Activated CD4-positive, CD25-positive, alpha-beta regulatory T cell treated with anti-CD3 and anti-CD28 coated beads, Interleukin-2, amount 50 U/mL, for 16 hours (primary cell): ENCODE measurements around the gene METTL3.
"Not testable (repeated sequence)": the region's sequence is repeated elsewhere in the genome, so short reads cannot be mapped to it uniquely, and the experiment has no call there.

Experiments
- DNase-seq: peaks from one replicate; pipeline ENCODE4 v3.0.0-alpha.2; 2020; ENCODE audit warnings: low read depth, low spot score

METTL3 gene

DNA sequence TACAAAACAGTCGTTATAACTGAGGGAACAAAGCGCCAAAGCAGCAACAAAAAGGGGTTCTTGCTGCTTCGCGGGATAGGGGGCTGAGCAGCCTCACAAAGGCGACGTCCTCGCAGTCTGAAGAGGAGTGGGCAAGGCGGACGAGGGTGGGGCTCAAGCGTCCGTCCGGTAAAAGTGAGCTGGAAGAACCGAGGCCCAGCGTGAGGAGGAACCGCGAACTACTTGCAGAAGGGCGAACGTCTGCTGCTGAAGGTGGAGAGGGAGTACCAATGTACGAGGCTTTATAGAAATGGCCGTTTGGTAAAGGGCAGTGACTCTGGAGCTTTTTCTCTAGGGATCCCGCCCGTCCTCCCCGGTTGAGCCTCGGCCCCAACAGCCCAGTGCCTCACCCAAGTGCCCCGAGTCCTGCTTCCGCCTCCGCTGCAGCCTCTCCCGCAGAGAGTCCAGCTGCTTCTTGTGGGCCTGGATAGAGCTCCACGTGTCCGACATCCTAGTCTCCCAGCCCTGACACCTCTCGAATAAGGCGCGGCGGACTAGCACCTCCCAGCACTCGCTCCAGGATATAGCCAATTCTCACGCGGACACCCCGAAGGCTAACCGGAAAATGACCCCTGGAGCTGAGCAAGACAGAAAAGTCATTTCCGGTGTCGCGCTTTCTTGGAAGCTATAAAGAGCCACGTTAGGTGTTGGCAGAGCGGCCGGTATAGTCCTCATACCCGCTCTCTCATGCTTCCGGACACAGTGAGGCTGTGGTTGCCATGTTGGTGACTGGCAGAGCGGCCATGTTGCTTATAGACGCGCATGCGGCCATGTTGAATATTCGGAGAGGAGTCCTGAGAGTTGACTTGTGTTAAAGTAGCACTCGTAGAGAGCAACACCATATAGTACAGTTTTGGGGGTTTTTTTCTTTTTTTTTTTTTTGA, at the start of gene METTL3:
METTL3 (minus strand) TSS at position 606 of the 923 bp plus-strand sequence; CDS start at position 489, 117 bp downstream.
- peak; percentile 92 for DNase-seq

DNA sequence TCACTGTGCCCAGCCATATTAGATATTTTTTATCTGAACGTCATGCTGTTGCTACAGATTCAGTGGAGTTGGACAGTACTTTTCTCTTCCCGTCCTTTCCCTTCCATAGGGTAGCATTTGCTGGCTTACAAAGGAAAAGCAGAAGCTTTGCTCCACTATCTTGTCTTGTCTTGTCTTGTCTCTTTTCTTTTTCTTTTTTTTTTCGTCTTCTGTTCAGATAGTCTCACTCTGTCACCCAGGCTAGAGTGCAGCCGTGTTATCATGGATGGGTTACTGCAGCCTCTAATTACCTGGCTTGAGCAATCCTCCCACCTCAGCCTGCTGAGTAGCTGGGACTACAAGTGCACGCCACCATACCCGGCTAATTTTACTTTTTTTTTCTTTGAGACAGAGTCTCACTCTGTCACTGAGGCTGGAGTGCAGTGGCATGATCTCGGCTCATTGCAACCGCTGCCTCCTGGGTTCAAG, 47.6 kb upstream of the METTL3 start:
- DNase-seq: no peak

DNA sequence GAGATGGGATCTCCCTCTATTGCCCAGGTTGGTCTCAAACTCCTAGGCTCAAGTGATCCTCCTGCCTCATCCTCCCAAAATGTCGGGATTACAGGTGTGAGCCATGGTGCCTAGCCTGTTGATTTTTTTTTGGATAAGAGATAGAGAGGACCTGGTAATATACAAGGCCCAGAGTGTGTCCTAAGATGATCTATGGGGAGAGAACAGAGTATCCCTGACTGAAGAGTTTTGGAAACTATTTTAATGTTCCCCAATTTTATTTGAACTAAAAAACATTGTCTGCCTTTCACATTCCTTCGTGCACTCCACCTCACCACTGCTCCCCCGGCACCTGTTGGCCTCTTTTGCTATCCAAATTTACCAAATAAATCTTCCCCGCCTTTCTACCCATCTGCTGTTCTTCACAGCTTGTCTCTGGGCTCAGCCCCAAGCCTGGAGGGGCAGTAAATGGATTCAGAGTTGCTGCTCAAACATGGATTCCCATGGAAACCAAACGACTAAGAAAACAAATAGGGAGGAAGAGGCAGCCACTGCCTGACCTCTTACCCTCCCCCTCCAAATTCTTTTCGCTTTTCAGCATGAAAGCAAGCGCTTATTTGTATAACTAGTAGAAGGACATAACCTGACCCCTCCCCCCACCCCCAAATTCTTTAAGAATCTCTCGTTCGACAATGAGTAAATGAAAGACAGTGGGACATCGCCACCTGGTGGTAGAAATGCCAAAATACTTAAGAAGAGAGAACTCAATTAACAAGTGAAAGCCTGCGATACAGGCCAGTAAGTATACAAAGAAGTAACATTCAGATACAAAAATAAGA, 46.2 kb upstream of the METTL3 start:
- peak; percentile 72 for DNase-seq

DNA sequence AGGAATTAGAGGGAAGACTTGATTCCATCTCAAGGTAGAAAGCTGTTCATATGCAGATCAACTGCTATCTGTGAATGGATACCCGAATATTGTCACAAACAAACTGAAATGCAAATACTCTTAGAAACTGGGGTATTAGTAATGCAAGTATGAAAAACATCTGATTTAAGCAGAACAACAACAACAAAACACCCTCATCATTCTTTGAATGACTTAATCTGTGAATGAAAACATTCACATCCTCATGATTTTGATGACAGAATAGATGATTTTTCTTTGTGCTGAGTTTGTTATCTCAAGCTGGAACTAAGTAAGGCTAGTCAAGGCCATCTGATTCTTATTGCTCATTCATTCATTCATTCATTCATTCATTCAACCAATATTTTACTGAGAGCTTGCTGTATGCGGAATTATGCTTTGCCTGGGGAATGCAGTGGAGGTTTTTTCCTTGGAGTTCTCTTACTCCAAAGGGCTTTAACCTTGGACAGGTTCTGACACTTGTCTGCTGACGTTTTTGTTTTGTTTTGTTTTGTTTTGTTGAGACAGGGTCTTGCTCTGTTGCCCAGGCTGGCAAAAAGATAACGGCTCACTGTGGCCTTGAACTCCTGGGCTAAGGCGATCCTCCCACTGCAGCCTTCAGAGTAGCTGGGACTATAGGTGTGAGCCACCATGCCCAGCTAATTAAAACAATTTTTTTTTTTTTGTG, 45.4 kb upstream of the METTL3 start:
- no peak for DNase-seq

DNA sequence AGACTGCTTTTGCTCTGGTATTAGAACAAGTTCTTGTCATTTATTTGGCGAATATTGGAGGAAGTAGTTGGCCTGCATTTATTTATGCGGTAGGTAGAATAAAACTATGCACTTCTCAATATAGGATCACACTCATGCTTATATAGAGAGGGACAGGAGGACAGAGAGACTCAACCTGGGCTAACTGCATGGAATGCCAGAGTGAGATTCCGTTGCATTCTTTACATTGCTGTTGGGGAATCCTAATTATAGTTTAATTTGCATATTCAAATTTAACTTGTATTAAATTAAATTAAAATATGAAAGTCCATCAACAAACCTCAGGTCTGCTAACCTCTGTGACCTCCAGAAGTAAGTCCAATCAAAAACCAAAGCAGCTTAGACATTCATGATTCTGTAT, 42.1 kb upstream of the METTL3 start:
- DNase-seq: no peak

DNA sequence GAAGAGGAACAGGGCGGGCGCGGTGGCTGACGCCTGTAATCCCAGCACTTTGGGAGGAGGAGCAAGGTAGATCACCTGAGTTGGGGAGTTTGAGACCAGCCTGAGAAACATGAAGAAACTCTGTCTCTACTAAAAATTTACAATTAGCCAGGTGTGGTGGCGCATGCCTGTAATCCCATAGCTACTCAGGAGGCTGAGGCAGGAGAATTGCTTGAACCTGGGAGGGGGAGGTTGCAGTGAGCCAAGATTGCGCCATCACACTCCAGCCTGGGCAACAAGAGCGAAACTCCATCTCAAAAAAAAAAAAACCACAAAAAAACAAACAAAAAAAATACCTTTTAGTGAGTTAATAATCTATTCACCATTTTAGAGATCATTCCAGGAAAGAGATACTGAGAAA, 33.4 kb upstream of the METTL3 start:
- not testable (repeated sequence) for DNase-seq

DNA sequence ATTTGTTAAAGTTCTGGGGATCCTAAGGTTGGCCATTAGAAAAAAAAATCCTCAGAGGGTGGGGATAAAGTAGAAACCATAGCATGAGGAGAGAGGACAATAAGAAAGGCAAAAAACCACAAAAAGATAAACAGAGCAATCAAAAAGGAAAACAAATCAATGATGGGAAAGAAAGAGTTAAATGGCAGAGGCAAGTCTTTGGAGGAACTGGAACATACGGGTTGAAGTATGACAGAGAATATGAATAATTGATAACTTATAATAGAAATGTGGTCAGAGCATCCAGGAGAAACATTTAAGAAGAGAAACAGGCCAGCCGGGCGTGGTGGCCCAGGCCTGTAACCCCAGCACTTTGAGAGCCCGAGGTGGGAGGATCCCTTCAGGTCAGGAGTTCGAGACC, 32.8 kb upstream of the METTL3 start:
- DNase-seq: no peak

DNA sequence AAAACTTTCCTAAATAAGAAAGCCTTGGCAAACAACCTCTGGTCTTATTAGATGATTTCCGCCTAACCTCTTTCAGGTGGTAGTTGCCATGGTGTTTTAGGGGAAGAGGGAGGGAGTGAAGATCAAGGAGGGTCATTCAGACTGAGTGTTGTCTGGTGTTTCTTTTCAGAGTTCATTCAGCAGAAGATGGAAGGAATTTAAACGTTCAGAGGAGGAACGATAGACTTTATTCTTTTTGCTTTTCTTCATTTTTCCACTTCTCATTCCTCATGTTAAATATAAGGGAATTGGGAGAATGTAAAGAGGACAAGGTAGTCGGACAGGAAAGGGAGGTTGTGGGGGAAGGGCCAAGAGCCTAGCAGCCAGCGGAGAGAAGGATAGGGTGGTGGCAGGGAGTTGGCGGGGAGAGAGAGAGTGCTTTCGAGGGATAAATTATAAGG, 32.4 kb upstream of the METTL3 start:
- DNase-seq: no peak

DNA sequence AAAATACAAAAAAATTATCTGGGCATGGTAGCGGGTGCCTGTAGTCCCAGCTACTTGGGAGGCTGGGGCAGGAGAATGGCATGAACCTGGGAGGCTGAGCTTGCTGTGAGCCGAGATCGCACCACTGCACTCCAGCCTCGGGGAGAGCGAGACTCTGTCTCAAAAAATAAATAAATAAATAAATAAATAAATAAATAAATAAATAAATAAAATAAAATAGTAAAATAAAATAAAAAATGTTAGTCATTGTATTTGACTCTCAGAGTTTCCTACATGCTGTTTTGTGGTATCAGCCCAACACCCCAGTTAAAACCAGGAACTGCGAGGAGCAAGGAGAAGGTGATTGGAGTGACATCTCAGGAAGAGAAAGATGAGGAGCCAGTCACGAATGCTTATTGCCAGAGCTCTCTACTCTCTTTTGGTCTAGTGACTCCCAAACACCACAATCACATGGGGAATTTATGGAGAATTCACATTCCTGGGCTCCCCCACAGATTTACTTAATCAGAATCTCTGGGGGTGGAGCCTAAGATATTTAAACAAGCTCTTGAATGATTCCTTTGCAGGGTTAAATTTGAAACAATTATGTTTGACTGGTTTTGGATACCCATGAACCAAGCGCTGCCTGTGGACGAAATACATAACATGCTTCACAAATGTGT, 30.4 kb upstream of the METTL3 start:
- no peak for DNase-seq

DNA sequence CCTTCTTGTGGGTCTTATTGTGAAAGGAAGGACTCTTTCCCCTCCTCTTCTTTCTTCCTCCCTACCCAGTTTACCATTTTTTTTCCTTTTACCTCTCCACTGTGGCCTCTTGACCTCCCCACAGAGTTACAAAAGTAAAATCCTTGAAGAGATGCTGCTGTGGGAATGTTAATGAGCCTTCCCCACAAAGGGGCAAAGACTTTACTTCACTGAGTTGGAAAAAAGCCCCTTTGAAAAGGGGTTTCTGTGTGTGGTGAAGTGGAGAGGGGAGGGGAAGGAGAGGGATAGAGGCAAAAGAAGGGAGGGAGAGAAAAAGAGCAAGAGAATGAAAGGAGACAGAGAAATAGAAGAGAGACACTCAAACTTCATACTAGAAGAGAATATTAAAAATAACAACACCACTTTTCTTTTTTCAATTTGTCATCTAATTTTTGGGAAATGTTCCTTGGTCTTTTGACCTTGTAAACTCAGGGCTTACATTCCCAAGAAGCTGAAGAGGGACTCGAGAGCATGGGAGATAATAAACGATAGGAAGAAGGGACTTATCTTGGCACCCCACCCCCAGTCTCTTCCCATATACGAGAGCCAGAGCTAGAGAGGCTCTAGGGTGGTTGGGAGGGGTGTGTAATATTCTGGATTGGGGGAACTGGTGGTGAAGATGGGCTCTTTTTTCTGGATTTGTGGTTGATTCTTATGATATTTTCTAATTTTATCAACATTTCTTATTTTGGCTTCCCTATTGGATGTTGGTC, 28.2 kb upstream of the METTL3 start:
- DNase-seq: no peak

DNA sequence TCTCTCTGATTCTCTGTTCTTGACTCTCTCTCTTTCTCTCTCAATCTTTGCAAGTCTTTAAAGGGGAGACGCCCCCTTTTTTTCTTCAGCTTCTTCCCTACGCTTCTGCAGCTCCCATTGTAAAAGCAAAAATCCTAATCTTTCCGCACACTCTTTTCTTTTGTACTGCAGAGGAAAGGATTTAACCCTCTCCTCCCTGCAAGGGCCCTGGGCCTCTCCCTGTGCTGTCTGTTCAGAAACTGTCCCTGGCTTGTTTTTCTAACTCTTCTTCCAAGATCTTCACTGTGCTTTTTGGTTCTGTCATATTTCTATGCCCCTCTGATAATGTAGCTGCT, 25.9 kb upstream of the METTL3 start:
- no peak for DNase-seq

DNA sequence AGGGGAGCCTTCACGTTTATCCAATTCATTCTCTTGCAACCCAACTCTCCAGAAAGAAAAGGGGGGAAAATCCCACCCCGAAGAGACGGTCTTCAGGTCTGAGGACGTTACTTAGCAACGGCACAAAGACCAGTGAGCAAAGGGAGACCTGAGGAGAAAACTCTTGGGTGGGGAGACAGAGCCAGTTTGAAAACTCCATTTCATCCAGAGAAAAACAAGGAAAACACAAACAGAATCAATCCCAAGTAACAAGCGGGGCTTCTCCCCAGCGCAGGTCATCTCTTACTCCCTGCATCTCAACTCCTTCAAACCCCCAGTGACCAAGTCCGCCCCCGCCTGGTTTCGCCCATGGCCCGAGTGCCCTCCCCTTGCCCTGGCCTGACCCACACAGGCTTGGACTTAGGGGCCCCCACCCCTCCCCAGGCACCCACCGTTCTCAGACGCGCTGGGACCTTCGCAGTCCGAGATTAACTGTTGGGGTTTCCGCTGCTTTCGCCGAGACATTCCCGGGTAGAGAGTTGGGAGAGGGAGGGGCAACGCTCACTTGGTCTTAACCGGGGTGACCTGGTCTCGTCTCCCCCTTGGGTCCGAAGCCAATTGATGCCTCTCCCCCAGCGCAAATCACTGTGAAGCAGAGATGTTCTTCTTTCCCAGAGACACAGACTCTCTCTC, 25.4 kb upstream of the METTL3 start:
- no peak for DNase-seq

DNA sequence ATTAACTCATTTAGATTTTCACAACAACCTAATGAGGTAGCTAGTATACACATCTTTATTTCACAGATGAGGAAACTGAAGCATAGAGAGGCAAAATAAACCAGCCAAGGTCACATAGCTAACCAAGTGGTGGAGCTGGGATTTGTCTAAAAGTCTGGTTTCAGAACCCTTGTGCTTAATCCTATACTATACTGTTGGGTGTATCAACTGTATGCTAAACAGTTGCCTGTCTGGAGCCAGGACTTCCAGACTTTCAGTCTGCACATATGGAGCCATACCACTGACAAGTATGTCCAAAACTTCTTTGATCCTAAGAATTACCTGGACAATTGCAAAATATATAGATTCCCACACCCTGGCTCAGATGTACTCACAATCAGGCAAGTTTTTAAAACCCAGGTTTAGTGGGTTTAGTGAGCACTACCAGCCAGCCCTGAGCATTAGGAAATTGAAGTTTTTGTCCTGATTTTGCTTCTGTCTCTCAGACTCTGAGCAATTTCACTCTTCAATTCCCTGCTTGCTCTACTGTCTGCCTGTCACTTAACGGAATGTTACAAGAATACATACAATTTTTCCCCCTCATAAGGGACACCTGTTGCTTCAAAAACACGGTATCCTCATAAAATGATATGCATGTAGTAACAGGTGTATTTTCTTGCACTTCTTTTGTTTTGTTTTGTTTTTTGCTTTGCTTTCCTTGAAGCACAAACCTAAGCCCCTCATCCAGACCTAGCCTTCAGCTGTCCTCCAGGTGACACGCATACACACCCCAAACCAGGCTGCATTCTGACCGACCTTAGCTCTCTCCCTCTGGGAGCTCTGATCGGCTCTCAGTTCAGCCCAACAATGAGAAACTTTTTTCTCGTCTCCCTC, 24.6 kb upstream of the METTL3 start:
- no peak for DNase-seq

DNA sequence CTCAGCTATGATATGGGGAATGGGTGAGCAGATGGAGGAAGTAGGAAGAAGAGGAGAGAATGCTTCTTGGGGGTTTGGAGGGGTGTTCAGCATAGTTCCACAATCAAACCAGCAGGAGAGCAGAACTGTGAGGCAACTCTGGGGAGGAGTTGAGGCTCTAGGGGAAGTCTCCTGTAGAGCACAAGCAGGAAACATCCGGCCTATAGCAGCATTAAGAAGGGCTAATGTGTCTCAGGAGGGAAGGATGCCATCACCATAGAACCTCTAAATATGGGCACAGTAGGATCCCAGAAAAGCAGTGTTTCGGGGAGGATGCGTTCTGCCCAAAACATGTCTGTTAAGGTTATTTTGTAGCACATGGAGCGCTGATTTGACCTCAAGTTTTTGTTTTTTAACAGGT, 23.4 kb upstream of the METTL3 start:
- DNase-seq: no peak

DNA sequence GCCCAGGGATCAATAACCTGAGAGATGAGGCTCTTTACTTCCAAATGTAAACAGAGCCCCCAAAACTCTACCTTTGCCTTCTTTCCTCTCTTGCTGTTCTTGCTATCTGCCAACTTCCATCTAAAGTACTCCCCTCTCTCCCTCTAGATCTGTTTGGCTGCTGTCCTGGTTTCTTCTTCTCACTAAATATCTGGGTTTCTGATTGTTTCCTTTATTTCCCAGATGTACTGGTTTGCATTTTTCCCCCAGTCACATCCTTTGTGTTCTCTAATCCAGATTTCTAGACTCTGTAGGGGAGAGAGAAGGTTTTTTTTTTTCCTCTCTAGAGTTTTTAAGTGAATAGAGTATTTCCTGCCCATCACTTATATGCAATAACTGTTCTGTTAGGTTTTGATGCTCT, 22.2 kb upstream of the METTL3 start:
- DNase-seq: no peak

DNA sequence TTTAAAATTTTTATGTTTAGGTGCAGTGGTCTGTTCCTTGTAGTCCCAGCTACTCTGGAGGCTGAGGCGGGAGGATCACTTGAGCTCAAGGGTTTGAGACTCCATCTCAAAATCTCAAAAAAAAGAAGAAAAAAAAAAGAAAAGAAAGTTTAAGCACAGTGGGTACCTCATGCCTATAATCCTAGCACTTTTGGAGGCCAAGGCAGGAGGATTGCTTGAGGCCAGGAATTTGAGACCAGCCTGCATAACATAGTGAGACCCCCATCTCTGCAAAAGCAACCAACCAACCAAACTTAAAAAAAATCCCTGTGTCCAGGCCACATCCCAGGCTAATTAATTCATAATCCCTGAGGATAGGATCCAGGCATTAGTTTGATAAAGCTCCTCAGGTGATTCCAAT, 18.4 kb upstream of the METTL3 start:
- DNase-seq: no peak

DNA sequence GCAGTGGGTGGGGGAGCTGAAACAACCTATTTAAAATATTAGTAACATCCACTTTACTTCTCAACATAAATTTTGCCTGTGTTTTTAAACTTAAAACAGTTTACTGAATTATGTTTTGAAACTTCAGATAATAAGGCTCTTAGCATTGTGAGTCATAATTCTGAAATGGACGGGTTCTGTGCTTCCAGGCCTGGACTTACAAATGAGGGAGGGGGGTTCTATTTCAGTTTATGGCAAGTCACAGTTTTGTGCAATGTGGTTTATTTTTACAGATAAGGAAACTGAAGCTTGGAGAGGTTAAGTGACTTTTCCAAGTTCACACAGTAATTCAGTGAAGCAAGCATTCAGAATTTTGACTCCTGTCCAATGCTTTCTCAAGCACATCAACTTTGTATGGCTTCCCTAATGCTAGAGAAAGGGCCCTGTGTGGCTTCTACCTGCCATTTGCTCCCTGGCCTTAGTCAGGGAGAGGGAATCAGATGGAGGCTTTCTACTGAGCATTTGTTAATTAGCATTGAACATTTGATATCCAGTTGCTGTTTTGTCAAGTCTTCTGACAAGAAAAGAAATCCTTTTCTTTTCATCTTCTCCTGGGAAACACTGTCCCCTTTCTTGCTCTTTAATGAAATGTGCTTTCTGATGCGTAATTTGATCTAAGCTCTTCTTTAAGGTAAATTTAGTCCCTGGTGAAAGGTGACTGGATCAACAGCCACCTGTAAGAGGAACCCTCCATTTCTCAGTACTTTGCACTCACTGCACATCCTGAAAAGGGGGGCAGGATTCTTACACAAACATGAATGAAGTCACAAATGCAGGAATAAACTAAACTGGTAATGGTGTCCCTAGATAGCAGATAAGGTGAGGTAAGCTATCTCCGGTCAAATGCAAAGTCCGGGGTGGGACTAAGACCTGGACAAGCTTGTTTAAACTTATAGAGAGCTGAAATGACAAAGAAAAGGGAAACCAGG, 17.5 kb upstream of the METTL3 start:
- DNase-seq: no peak

DNA sequence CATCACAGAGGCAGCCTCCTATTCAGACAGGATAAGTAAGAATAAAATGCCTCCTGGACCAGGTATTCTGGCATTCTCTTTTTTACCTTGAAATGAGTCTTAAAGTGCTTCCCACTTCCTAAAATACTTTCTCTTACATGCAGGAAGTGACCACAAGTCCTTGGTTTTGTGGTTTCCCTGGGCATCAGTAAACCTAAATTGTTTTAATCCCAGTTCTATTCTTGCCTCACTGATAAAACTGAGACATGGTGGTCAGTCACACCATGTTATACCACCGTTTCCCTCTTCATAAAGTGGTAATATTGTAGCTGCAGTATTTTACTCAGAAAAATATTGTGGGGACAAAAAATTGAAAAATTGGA, 16.2 kb upstream of the METTL3 start:
- no peak for DNase-seq
